Transverse colon (tissue), 4 donors: ENCODE data around the gene TRIM13.

Experiments
- CTCF ChIP-seq, 5 experiments: fragments of 200-600 bp in 3 of 5; fragments of 450-650 bp in 2 of 5; sonication (generic) in 3 of 5; IDR thresholded peaks; 1 replicate in 2 of 5; 2 replicates in 3 of 5; pipeline ENCODE4 v1.5.1; 2016 to 2017; ENCODE audit warnings: antibody characterized with exemption in 5 of 5, inconsistent platforms in 3 of 5, mild to moderate bottlenecking in 2 of 5, moderate library complexity in 1 of 5
- EP300 ChIP-seq: sonication (generic); formaldehyde crosslinking; IDR thresholded peaks from one replicate; pipeline ENCODE4 v1.6.1; 2017; ENCODE audit warnings: antibody characterized with exemption, low read depth
- POLR2A ChIP-seq: fragments of 450-650 bp; IDR thresholded peaks from one replicate; pipeline ENCODE4 v1.6.1; 2016; ENCODE audit warnings: antibody characterized with exemption, mild to moderate bottlenecking, moderate library complexity
- POLR2AphosphoS5 ChIP-seq, 3 donors: sonication (generic); formaldehyde crosslinking; IDR thresholded peaks; one replicate each; pipeline ENCODE4 v1.6.1; 2016; ENCODE audit warnings: antibody characterized with exemption in 3 of 3

GRCh38 chr13:49998714-49999624, 2.1 kb downstream of the TRIM13 start:
- no peak for TF ChIP-seq CTCF (IDR thresholded peaks at IDR 0.05)
- no peak for TF ChIP-seq EP300
- TF ChIP-seq POLR2A = no peak
- TF ChIP-seq POLR2AphosphoS5 (IDR thresholded peaks at IDR 0.05) = no peak
